WI38 (cell line): ENCODE results near the gene FOXJ3.
A peak's percentile ranks its signal among the peaks of the same experiment; 100 is the strongest.

Experiments
- H3K4me3 ChIP-seq: 2 replicates; pipeline ENCODE4 v1.5.1; 2011; ENCODE audit warnings: low read depth, mild to moderate bottlenecking, control low read depth, low read length
- TF ChIP-seq, protein P1 (sequence below): IDR thresholded peaks from 2 replicates; pipeline ENCODE4 v1.5.1; 2012; ENCODE audit warnings: low read depth, mild to moderate bottlenecking, control low read depth, low read length

The FOXJ3 gene

DNA sequence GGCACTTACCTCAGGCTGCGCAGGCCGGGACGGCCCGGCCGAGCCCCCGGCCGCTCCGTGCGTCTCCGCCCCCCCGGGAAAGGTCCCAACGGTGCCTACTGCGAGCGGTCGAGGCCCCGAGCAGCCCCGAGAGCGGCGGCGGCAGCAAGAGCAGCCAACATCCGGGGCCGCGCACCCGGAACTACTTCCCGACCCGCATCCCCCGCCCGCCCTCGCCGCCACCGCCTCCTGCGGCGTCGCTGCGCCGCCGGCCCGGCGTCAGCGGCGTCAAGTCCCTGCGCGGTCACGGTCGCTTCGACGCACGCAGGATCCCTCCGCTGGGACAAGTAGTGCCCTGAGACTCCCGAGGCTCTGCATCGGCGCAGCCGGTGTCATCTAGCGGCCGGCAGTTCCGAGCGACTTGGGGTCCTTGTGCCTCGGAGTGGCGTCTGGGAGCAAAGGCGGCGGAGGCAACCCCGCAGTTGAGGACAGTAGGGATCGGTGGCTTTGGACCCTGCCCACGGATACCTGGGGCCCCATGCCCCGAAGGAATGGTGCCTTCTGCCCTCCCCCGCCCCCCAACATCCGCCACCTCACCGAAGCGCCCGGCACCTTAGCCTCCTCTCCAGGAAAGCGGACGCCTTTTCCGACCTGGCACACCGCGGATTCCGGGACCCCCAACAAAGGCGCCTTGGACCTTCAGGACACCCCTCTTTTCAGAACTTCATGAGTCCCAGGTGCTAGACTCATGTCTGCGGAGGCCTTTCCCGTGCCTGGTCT lies at the start of gene FOXJ3:
Gene FOXJ3, minus strand, starts transcription at position 186 of the 759 bp plus-strand sequence. CDS start 24,142 bp downstream, outside the sequence.
- peak within 1 kb of the TSS; percentile 97 for H3K4me3 ChIP-seq
- TF ChIP-seq, protein P1, sequence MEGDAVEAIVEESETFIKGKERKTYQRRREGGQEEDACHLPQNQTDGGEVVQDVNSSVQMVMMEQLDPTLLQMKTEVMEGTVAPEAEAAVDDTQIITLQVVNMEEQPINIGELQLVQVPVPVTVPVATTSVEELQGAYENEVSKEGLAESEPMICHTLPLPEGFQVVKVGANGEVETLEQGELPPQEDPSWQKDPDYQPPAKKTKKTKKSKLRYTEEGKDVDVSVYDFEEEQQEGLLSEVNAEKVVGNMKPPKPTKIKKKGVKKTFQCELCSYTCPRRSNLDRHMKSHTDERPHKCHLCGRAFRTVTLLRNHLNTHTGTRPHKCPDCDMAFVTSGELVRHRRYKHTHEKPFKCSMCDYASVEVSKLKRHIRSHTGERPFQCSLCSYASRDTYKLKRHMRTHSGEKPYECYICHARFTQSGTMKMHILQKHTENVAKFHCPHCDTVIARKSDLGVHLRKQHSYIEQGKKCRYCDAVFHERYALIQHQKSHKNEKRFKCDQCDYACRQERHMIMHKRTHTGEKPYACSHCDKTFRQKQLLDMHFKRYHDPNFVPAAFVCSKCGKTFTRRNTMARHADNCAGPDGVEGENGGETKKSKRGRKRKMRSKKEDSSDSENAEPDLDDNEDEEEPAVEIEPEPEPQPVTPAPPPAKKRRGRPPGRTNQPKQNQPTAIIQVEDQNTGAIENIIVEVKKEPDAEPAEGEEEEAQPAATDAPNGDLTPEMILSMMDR: no peak

- TF ChIP-seq, protein P1: no peak
- no peak overlapping the region for H3K4me3 ChIP-seq
Measured at GRCh38 chr1:42381280-42381673, 46.2 kb upstream of the FOXJ3 start.

DNA sequence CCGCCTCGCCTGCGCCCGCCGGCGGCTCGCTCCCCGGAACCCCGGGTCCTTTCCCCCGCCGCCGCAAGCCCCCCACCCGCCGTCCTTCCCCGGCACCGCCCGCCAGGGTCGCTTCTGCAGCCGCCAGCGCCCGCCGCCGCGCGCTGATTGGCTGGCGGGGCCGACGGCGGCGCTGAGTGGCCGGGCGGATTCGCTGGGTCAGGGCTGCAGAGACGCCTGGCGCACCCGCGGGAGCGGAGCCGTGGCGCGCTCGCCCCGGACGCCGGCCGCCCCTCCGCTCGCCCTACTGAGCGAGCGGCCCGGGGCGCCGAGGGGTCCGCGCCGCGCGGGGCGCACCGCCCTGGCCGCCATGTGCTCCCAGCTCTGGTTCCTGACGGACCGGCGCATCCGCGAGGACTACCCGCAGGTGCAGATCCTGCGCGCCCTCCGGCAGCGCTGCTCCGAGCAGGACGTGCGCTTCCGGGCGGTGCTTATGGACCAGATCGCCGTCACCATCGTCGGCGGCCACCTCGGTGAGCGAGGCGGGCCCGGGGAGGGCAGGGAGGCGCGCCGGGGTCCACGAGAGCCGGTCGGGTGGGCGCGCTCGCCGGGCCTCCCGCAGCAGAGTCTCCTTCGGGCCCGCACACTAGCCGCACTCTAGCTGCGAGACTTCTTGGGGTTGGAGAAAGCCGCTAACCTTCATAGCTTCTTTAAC lies 45.7 kb upstream of the FOXJ3 start, which contains the start of gene RIMKLA:
Gene RIMKLA, plus strand, starts transcription at position 207 of the 694 bp plus-strand sequence. Its CDS starts 143 bp downstream, at position 350.
- TF ChIP-seq, protein P1: no peak
- 0 out of 2 replicates have a peak within 1 kb of the TSS, but pooled peaks have one; percentile 10 for H3K4me3 ChIP-seq

DNA sequence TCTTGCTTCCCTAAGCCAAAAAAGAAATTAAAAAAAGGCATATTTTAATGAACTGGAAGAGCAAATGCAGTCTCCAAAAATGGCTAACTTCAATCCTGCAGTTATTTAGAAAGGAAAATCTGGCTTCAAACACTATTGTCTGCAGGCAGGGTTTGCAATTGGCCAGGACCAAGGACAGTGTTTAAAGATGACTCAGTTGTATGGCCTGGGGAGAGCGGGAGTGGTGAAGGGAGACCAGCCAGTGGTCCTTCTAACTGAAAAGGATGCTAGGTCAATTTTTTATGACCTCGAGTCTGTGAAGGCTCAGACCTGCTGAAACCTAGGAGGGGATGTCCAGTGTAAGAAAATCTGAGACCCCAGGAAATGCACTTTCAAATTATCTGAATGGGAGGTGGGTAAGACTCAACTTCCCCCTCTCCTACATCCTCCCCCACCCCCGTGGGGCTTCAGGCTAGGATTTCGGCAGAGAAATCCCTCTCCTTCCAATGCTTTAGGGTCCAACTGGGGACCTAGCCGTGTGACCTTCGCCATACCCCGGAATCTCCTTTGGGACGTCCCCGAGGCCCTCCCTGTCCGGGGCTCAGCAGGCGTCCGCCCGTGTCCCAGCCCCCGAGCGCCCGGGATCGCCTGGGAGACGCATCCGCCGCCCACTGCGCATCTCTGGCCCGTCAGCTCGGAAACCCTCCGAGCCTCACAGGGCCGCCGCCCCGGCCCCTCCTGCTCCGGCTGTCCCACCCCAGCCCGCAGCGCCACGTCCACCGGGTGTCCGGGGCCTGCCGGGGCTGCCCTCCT lies 45.0 kb upstream of the FOXJ3 start:
- TF ChIP-seq, protein P1: no peak
- H3K4me3 ChIP-seq: 0 out of 2 replicates have a peak overlapping the region, but pooled peaks have one; percentile 10

DNA sequence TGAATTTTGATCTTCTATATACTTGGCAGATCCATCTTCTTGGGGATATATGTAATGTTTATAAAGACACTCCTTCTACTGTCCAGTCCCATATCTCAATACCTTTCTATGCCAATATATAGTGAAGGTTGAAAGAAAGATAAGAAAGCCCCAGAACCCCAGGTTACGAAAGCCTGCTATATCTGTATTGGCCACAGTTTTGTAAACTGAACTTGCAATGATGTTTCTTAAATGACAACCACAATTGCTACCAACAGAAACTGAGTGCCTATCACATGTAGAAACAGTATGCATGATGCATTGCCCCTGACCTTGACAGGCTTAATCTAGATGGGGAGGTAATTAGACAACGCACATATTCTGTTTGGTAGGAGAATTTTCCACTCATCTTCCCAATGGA lies 37.8 kb upstream of the FOXJ3 start:
- TF ChIP-seq, protein P1: no peak
- H3K4me3 ChIP-seq: no peak overlapping the region

GRCh38 chr1:42370876-42371549 lies 36.0 kb upstream of the FOXJ3 start:
- no peak overlapping the region for H3K4me3 ChIP-seq
- TF ChIP-seq, protein P1: no peak
